GM19193 (cell line): Measurements from ENCODE around the gene MPLKIP.

ENCODE experiments used
- POLR2A ChIP-seq: IDR thresholded peaks from 4 replicates; pipeline ENCODE4 v1.6.1; 2011; ENCODE audit not compliant: insufficient read depth, insufficient read length; ENCODE audit errors: extremely low read depth

The MPLKIP gene

GRCh38 chr7:40133561-40134427 lies 628 bp downstream of the MPLKIP start:
- no peak for TF ChIP-seq POLR2A

GRCh38 chr7:40122940-40123254 lies 11.5 kb downstream of the MPLKIP start:
- no peak for TF ChIP-seq POLR2A

- no peak for TF ChIP-seq POLR2A
Measured at GRCh38 chr7:40120020-40120419, 14.4 kb downstream of the MPLKIP start.

- no peak for TF ChIP-seq POLR2A
Measured at GRCh38 chr7:40115936-40116335, 18.5 kb downstream of the MPLKIP start.

GRCh38 chr7:40105879-40106473 lies 28.4 kb downstream of the MPLKIP start:
- TF ChIP-seq POLR2A, result no peak

- no peak for TF ChIP-seq POLR2A
Measured at GRCh38 chr7:40102897-40103296, 31.5 kb downstream of the MPLKIP start.

GRCh38 chr7:40101201-40101600 lies 33.2 kb downstream of the MPLKIP start:
- no peak for TF ChIP-seq POLR2A

- no peak for TF ChIP-seq POLR2A
Measured at GRCh38 chr7:40099837-40100236, 34.6 kb downstream of the MPLKIP start.

- no peak for TF ChIP-seq POLR2A
Measured at GRCh38 chr7:40098810-40099209, 35.6 kb downstream of the MPLKIP start.

GRCh38 chr7:40097728-40098127 lies 36.7 kb downstream of the MPLKIP start:
- no peak for TF ChIP-seq POLR2A

GRCh38 chr7:40095695-40096327 lies 38.6 kb downstream of the MPLKIP start:
- no peak for TF ChIP-seq POLR2A

GRCh38 chr7:40095230-40095629 lies 39.2 kb downstream of the MPLKIP start:
- no peak for TF ChIP-seq POLR2A

GRCh38 chr7:40093631-40094350 lies 40.6 kb downstream of the MPLKIP start:
- TF ChIP-seq POLR2A, result no peak

- TF ChIP-seq POLR2A, result no peak
Measured at GRCh38 chr7:40092182-40092581, 42.2 kb downstream of the MPLKIP start.

GRCh38 chr7:40077849-40078248 lies 56.6 kb downstream of the MPLKIP start:
- no peak for TF ChIP-seq POLR2A
